Fibroblast of lung (primary cell): ENCODE results near the gene CADM2. TPM values are rescaled to one million over a fixed set of nuclear protein-coding genes. Genes with fewer than 3 reads are reported as not detected.

Experiments used
- DNase-seq, 2 donors: peaks; one replicate each; pipeline versions ENCODE4 v3.0.0 to v3.0.0-alpha.2; 2010; ENCODE audit warnings: low read depth in 2 of 2
- H2AFZ ChIP-seq: 2 replicates; pipeline ENCODE4 v1.5.1; 2012; ENCODE audit warnings: low read length, control low read depth, inconsistent platforms
- H3K27ac ChIP-seq: 2 replicates; pipeline ENCODE4 v1.5.1; 2011; ENCODE audit warnings: low read length, control low read depth; ENCODE audit not compliant: insufficient read depth
- H3K27me3 ChIP-seq: 2 replicates; pipeline ENCODE4 v1.5.1; 2011; ENCODE audit warnings: mild to moderate bottlenecking, low read length; ENCODE audit not compliant: control insufficient read depth, insufficient read depth
- H3K36me3 ChIP-seq: 2 replicates; pipeline ENCODE4 v1.5.1; 2011; ENCODE audit warnings: low read length; ENCODE audit not compliant: control insufficient read depth, insufficient read depth
- H3K4me1 ChIP-seq: 2 replicates; pipeline ENCODE4 v1.5.1; 2011; ENCODE audit warnings: low read length; ENCODE audit not compliant: control insufficient read depth, insufficient read depth; ENCODE audit errors: extremely low read depth
- H3K4me2 ChIP-seq: 2 replicates; pipeline ENCODE4 v1.5.1; 2011; ENCODE audit warnings: low read length, control low read depth; ENCODE audit not compliant: insufficient read depth; ENCODE audit errors: extremely low read depth
- H3K4me3 ChIP-seq, 4 experiments: fragments of 200-600 bp in 1 of 4; sonication (generic) in 1 of 4; replicated peaks in 1 of 4; 2 replicates each; pipeline ENCODE4 v1.5.1; 2011 to 2016; ENCODE audit warnings: low read length in 4 of 4, low read depth in 3 of 4, mild to moderate bottlenecking in 3 of 4, control low read depth in 2 of 4, inconsistent platforms in 1 of 4, mixed read lengths in 1 of 4; ENCODE audit not compliant: insufficient read depth in 1 of 4; ENCODE audit errors: control extremely low read depth in 1 of 4
- H3K79me2 ChIP-seq: 2 replicates; pipeline ENCODE4 v1.5.1; 2012; ENCODE audit warnings: mild to moderate bottlenecking, low read length, inconsistent platforms; ENCODE audit not compliant: control insufficient read depth, insufficient read depth
- H3K9ac ChIP-seq: 2 replicates; pipeline ENCODE4 v1.5.1; 2011; ENCODE audit warnings: mild to moderate bottlenecking, low read length, control low read depth; ENCODE audit not compliant: insufficient read depth
- H3K9me3 ChIP-seq: 2 replicates; pipeline ENCODE4 v1.5.1; 2012; ENCODE audit warnings: low read depth, low read length; ENCODE audit not compliant: control insufficient read depth, insufficient read depth
- H4K20me1 ChIP-seq: 2 replicates; pipeline ENCODE4 v1.5.1; 2011; ENCODE audit warnings: low read length; ENCODE audit not compliant: control insufficient read depth, insufficient read depth; ENCODE audit errors: extremely low read depth
- CTCF ChIP-seq, 2 donors: IDR thresholded peaks in 1 of 2; conservative IDR thresholded peaks in 1 of 2; 1 replicate in 1 of 2; 2 replicates in 1 of 2; pipeline ENCODE4 v1.5.1; 2011 to 2012; ENCODE audit warnings: low read length in 2 of 2, control low read depth in 1 of 2, inconsistent platforms in 1 of 2, low read depth in 1 of 2, mild to moderate bottlenecking in 1 of 2
- EZH2 ChIP-seq: IDR thresholded peaks from 2 replicates; pipeline ENCODE4 v1.5.1; 2012; ENCODE audit warnings: low read length, control low read depth, mild to moderate bottlenecking; ENCODE audit errors: missing control alignments
- polyA plus RNA-seq, 2 donors: library from polyadenylated mRNA; depleted of rRNA in 1 of 2; stranded (reverse) in 1 of 2; unstranded in 1 of 2; fragments of >200 nt; gene quantifications; 2 replicates each; pipeline ENCODE4 v1.2.1, GENCODE V29; 2011 to 2012; ENCODE audit warnings: missing spikeins in 1 of 2
- total RNA-seq: library from RNA; depleted of rRNA; stranded (reverse); fragments of >200 nt; gene quantifications from 2 replicates; pipeline ENCODE4 v1.2.1, GENCODE V29; 2014

Gene CADM2
- total and polyA plus RNA-seq, 2 donors (not counting 1 experiment from before 2014, with no cell fraction given): under 0.01 to 0.12 TPM

- H4K20me1 ChIP-seq: no peaks in the 10 kb centered on the region
- H3K9ac ChIP-seq: no peak overlapping the region
- no peak overlapping the region for H3K27ac ChIP-seq
- H3K9me3 ChIP-seq: no peaks in the 10 kb centered on the region
- no peaks in the 10 kb centered on the region for H3K36me3 ChIP-seq
- TF ChIP-seq CTCF (conservative IDR thresholded peaks at IDR 0.05 in 1 of 2, IDR thresholded peaks at IDR 0.05 in 1 of 2; ENCODE audit: low read depth in 1 of 2, low read length in 2 of 2) (no peak), EZH2 (no peak)
- no peak overlapping the region for H3K4me2 ChIP-seq
- no peak for DNase-seq
- H3K27me3 ChIP-seq: no peaks in the 10 kb centered on the region
- H3K4me3 ChIP-seq: no peak overlapping the region
- H2AFZ ChIP-seq: no peak overlapping the region
- H3K4me1 ChIP-seq: no peaks in the 10 kb centered on the region
- H3K79me2 ChIP-seq: no peaks in the 10 kb centered on the region
Measured at GRCh38 chr3:85780806-85781205, 822.0 kb downstream of the CADM2 start.

GRCh38 chr3:85781806-85782205 is 823.0 kb downstream of the CADM2 start:
- Histone ChIP-seq H4K20me1 (no peaks in the 10 kb centered on the region), H3K36me3 (no peaks in the 10 kb centered on the region), H3K4me2 (no peak overlapping the region), H3K9me3 (no peaks in the 10 kb centered on the region), H2AFZ (no peak overlapping the region), H3K27ac (no peak overlapping the region), H3K9ac (no peak overlapping the region), H3K79me2 (no peaks in the 10 kb centered on the region), H3K4me1 (no peaks in the 10 kb centered on the region), H3K4me3 (no peak overlapping the region), H3K27me3 (no peaks in the 10 kb centered on the region)
- no peak for TF ChIP-seq EZH2
- TF ChIP-seq CTCF (conservative IDR thresholded peaks at IDR 0.05 in 1 of 2, IDR thresholded peaks at IDR 0.05 in 1 of 2; ENCODE audit: low read depth in 1 of 2, low read length in 2 of 2): no peak
- peak; percentile 8 to 33 for DNase-seq

GRCh38 chr3:85783291-85783690 is 824.5 kb downstream of the CADM2 start:
- peak in 1 of 2 donors; percentile 31 for DNase-seq
- Histone ChIP-seq H3K79me2 (no peaks in the 10 kb centered on the region), H3K27me3 (no peaks in the 10 kb centered on the region), H3K4me2 (no peak overlapping the region), H3K27ac (no peak overlapping the region), H3K4me3 (no peak overlapping the region), H3K9ac (no peak overlapping the region), H3K36me3 (no peaks in the 10 kb centered on the region), H3K4me1 (no peaks in the 10 kb centered on the region), H2AFZ (no peak overlapping the region), H3K9me3 (no peaks in the 10 kb centered on the region), H4K20me1 (no peaks in the 10 kb centered on the region)
- TF ChIP-seq EZH2 (no peak), CTCF (conservative IDR thresholded peaks at IDR 0.05 in 1 of 2, IDR thresholded peaks at IDR 0.05 in 1 of 2; ENCODE audit: low read depth in 1 of 2, low read length in 2 of 2) (no peak)
